GM21367 (cell line): ENCODE measurements around the gene SLC2A14.
"Not testable (repeated sequence)": the region's sequence is repeated elsewhere in the genome, so short reads cannot be mapped to it uniquely, and the experiment has no call there.

ENCODE experiments used
- ATAC-seq: cut with Tn5 transposase; IDR thresholded peaks from one replicate; pipeline ENCODE4 v1.9.1; 2021; ENCODE audit not compliant: unreplicated experiment

The SLC2A14 gene

DNA sequence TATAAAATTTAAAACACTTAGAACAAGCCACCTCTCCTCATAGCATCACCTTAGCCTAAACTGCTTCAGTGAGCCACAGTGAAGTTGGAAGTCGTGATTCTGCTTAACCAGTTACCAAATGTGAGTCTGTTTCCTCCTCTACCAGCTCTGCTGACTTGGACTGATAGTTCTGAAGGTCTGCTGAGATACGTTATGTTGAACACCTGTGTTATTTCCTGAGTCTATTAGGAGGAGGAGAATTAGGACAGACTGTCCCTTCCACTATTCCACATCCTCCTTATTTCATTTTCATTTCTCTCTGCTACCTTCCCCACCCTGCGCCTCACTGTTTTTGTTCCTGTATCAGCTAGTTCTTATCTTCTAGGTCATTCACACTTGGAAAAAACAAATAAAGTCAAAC, 2.4 kb downstream of the SLC2A14 start:
- no peak for ATAC-seq

DNA sequence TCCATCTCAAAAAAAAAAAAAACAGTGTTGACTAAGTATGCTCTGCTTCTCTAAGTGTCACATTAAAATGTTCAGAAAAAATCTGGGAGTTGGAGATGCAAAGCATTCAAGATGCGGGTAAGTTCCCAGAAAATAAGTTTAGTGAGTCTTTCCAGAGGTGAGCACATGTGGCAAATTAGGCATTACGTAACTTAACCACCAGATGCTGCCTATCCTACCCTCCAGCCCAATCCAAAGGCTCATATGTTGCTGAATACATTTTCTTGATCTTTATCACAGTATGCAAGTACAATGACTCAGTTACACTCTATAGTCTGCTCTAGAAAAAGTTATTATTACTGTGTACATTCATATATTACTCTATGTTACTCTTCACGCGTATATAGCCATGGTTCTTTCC, 3.6 kb downstream of the SLC2A14 start:
- ATAC-seq, result no peak

DNA sequence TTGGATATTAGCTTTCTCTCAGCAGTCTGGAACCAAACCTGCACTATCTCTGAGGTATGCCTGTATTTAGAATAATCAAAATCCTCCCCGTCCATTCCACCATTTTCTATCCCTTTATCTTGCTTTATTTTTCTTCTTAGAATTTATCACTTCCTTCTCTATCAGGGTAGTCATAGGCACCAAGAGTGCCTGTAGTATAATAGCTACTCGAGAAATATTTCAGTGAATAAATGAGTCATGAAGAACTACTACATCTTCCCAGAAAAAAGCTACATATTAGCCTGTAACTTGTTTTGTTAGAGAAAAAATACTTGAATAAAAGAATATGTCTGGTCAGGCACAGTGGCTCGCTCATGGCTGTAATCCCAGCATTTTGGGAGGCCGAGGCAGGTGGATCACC, 4.3 kb downstream of the SLC2A14 start:
- ATAC-seq, result no peak

DNA sequence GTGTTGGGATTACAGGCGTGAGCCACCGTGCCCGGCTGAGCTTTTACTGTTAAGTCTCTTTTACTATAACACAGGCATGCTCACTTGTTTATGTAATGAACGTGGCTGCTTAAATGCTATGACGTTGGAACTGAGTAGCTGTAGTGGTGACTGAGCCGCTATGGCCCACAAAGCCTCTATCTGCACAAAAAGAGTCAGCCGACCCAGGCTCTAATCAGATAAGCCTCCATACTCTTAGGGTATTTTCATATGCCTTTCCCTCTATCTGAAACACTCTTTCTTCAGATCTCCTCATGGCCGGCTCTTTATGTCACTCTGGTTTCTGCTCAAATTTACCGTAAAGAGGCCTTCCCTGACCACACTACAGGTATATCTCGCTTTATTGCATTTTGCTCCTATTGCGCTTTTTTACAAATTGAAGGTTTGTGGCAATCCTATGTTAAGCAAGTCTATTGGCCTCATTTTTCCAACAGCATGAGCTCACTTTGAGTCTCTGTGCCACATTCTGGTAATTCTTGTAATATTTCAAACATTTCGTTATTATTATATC, 8.0 kb downstream of the SLC2A14 start:
- no peak for ATAC-seq

DNA sequence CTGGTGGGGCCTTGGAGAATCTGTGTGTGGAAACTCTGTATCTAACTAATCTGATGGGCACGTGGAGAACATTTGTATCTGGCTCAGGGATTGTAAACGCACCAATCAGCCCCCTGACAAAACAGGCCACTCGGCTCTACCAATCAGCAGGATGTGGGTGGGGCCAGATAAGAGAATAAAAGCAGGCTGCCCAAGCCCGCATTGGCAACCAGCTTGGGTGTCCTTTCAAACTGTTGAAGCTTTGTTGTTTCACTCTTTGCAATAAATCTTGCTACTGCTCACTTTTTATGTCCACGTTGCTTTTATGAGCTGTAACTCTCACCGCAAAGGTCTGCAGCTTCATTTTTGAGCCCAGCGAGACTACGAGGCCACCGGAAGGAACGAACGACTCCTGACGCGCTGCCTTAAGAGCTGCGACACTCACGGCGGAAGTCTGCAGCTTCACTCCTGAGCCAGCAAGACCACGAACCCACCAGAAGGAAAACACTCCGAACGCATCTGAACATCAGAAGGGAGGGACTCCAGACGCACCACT, 9.8 kb downstream of the SLC2A14 start:
- not testable (repeated sequence) for ATAC-seq

GRCh38 chr12:7862301-7862700, 10.4 kb downstream of the SLC2A14 start:
- not testable (repeated sequence) for ATAC-seq

DNA sequence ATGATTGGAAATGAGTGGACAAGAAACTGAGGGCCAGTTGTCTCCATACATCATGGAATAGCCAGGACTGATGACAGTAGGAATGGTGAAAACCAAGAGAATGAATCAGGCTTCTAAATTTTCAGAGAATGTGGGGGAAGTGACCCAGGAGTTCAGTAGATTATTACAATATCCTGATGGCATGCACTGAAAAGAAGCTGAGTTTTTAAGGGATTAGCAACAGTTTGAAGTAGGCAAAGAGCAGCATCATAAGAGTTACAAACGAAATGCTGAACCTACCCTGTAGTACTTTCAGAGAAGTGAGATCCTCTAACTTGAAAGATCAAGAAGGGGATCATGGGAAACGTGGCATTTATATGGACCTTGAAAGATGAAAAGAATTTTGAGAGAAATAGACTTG, 13.2 kb downstream of the SLC2A14 start:
- no peak for ATAC-seq

- ATAC-seq, result no peak
Measured at GRCh38 chr12:7857971-7858370, 14.7 kb downstream of the SLC2A14 start.

- ATAC-seq, result no peak
Measured at GRCh38 chr12:7856516-7856915, 16.2 kb downstream of the SLC2A14 start.

- ATAC-seq, result no peak
Measured at GRCh38 chr12:7853557-7853956, 19.2 kb downstream of the SLC2A14 start.

DNA sequence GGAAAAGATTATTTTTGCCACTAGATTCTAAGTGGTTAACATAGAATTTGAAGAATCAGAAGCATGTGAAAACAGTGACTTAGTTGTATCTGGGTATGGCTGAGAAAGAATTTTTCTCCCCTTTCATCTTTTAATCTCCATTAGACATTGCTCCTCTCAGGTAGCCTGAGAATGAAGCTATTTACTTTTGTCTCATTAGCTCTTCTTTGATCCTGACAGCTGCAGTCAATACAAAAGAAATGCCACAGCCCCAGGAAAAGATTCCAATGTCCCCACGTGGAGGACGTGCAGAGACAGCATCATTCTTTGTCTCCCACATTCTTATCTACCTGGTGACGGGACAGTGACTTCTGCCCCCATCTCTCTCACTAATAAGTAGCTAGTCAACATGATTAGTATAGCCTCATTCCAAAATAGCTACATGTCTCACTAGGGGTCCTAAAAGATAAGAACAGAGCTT, 21.1 kb downstream of the SLC2A14 start:
- not testable (repeated sequence) for ATAC-seq

DNA sequence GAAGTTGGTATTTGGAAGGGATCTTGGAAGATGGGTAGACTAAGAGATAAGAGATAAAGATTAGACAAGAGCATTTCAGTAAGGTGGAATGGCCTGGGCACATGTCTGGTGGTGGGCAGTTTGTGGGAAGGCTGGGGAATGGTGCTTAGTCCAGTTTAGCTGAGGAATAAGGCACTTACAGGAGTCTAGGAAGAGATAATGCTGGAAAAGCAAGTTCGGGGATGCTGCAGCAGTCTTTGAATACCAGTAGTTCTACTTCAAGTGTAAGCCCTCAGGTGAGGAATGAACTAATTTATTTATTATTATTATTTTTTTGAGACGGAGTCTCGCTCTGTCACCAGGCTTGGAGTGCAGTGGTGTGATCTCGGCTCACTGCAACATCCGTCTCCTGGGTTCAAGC, 22.6 kb downstream of the SLC2A14 start:
- not testable (repeated sequence) for ATAC-seq

GRCh38 chr12:7848098-7848422, 24.7 kb downstream of the SLC2A14 start:
- ATAC-seq, result not testable (repeated sequence)

GRCh38 chr12:7847226-7848097, 25.3 kb downstream of the SLC2A14 start:
- peak; percentile 62 for ATAC-seq

DNA sequence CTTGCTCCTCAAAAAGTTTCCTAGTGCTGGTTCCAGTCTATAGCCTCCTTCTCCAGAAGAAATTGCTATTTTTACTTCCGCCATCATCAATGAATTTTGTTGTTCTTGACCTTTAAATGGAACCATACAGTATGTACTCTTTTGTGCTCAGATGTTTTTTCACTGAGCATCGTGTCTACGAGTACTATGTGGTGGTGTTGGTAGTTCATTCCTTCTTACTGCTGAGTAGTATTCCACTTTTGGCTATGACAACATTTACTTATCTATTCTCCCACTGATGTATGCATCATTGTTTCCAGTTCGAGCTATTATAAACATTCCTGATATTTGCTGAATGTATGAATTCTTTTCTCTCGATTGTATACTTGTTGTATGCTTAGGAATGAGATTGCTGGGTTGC, 28.6 kb downstream of the SLC2A14 start:
- no peak for ATAC-seq

DNA sequence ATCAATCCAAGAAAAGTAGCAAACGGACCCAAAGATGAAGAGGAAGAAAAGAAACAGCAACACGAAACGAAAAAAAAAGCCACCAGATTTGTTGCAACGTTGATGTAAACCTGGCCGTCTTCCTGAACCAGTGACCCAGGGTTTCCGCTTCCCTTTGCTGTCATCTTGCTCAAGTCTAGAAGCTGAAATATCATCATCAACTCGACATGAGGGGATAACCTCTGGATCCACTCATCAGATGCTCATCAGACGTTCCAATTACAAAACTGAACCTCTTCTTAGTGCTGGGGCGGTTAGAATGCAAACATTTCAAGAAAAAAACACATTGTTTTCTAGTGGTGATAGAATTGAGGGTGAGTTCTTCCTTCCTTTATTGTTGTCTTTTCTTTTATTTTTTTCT, 29.1 kb downstream of the SLC2A14 start:
- ATAC-seq, result not testable (repeated sequence)

GRCh38 chr12:7843149-7843548, 29.6 kb downstream of the SLC2A14 start:
- ATAC-seq, result not testable (repeated sequence)

DNA sequence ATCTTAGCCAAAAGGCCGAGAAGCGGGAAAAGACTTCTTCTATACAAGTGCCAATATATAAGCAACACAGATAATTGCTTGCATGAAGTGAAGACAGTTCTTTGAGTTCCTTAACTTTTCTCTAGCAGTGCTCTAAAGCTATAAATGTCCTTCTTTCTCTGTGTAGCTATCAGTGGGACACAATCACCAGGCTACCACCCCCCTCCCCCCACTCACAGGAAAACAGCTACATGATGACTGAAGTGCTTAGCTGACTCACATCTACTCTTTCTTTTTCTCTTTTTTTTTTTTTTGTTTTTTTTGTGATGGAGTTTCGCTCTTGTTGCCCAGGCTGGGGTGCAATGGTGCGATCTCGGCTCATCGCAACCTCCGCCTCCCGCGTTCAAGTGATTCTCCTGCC, 30.3 kb downstream of the SLC2A14 start:
- ATAC-seq, result not testable (repeated sequence)

DNA sequence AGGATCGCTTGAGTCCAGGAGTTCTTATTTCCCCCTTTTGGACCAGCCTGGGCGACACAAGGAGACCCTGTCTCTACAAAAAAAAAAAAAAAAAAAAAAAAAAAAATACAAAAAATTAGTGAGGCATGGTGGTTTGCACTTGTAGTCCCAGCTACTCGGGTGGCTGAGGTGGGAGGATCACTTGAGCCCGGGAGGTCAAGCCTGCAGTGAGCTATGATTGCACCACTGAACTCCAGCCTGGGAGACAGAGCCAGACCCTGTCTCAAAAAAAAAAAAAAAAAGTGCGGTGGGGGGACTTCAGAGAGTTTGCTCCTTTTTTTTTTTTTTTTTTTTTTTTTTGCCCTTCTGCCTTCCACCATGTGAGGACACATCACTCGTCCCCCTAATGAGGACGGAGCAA, 32.9 kb downstream of the SLC2A14 start:
- ATAC-seq, result not testable (repeated sequence)

GRCh38 chr12:7839226-7839625, 33.5 kb downstream of the SLC2A14 start:
- ATAC-seq, result not testable (repeated sequence)

- ATAC-seq, result no peak
Measured at GRCh38 chr12:7837366-7837765, 35.3 kb downstream of the SLC2A14 start.

GRCh38 chr12:7835766-7836165, 36.9 kb downstream of the SLC2A14 start:
- ATAC-seq, result no peak
